ENCODE results near the gene CCDC148. TPM values are rescaled to one million over a fixed set of nuclear protein-coding genes. Genes with fewer than 3 reads are reported as not detected.

Gene CCDC148
- total RNA-seq, 1 experiment from 2014 or later, result 2.1 TPM

DNA sequence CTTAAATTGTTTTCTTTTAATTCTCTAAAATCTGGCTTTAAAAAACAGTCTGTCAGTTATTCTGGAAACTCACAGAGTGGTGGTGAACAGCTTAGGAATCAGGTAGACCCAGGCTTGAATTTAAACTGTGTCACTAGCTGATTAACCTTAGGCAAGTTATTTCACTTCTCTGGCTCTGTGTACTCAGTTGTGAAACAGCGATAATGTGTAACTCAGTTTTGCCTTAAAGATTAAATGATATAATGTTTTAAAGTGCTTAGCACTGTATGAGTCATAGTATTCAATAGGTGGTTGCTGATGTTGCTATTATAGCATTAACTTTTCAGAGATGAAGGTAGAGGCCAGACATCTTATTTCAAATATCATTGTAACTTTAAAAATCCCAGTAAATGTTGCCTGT, 40.9 kb upstream of the CCDC148 start:
- H3K36me3 Mint-ChIP-seq, result no peaks in the 10 kb centered on the region
- H3K4me3 Mint-ChIP-seq, result no peak overlapping the region
- ChIA-PET POLR2A (interaction anchor here (0.7 kb wide), 1 partner anchor 40 kb away, joined by 3 read pairs; no protein-coding TSS in a partner anchor), CTCF (interaction anchor here (0.6 to 1.4 kb wide), 5 partner anchors 8 to 256 kb away, joined by 3 to 5 read pairs (median 3); no protein-coding TSS in a partner anchor)
- no peak for DNase-seq (ENCODE audit: low spot score)
- no peaks in the 10 kb centered on the region for H3K27me3 Mint-ChIP-seq (ENCODE audit: low read depth)
- H3K4me1 Mint-ChIP-seq, result peaks cover 42% of the 10 kb centered on the region
- no peaks in the 10 kb centered on the region for H3K9me3 Mint-ChIP-seq
- peak overlapping the region; percentile 6 for H3K27ac Mint-ChIP-seq
- no peak for ATAC-seq
- TF ChIP-seq, protein P1, sequence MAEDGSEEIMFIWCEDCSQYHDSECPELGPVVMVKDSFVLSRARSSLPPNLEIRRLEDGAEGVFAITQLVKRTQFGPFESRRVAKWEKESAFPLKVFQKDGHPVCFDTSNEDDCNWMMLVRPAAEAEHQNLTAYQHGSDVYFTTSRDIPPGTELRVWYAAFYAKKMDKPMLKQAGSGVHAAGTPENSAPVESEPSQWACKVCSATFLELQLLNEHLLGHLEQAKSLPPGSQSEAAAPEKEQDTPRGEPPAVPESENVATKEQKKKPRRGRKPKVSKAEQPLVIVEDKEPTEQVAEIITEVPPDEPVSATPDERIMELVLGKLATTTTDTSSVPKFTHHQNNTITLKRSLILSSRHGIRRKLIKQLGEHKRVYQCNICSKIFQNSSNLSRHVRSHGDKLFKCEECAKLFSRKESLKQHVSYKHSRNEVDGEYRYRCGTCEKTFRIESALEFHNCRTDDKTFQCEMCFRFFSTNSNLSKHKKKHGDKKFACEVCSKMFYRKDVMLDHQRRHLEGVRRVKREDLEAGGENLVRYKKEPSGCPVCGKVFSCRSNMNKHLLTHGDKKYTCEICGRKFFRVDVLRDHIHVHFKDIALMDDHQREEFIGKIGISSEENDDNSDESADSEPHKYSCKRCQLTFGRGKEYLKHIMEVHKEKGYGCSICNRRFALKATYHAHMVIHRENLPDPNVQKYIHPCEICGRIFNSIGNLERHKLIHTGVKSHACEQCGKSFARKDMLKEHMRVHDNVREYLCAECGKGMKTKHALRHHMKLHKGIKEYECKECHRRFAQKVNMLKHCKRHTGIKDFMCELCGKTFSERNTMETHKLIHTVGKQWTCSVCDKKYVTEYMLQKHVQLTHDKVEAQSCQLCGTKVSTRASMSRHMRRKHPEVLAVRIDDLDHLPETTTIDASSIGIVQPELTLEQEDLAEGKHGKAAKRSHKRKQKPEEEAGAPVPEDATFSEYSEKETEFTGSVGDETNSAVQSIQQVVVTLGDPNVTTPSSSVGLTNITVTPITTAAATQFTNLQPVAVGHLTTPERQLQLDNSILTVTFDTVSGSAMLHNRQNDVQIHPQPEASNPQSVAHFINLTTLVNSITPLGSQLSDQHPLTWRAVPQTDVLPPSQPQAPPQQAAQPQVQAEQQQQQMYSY (CRISPR knock-in tag; IDR thresholded peaks at IDR 0.05), result no peak
- TF ChIP-seq, protein P2, sequence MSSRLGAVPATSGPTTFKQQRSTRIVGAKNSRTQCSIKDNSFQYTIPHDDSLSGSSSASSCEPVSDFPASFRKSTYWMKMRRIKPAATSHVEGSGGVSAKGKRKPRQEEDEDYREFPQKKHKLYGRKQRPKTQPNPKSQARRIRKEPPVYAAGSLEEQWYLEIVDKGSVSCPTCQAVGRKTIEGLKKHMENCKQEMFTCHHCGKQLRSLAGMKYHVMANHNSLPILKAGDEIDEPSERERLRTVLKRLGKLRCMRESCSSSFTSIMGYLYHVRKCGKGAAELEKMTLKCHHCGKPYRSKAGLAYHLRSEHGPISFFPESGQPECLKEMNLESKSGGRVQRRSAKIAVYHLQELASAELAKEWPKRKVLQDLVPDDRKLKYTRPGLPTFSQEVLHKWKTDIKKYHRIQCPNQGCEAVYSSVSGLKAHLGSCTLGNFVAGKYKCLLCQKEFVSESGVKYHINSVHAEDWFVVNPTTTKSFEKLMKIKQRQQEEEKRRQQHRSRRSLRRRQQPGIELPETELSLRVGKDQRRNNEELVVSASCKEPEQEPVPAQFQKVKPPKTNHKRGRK (CRISPR knock-in tag; IDR thresholded peaks at IDR 0.05; ENCODE audit: borderline replicate concordance), result no peak
- TF ChIP-seq, protein P3, sequence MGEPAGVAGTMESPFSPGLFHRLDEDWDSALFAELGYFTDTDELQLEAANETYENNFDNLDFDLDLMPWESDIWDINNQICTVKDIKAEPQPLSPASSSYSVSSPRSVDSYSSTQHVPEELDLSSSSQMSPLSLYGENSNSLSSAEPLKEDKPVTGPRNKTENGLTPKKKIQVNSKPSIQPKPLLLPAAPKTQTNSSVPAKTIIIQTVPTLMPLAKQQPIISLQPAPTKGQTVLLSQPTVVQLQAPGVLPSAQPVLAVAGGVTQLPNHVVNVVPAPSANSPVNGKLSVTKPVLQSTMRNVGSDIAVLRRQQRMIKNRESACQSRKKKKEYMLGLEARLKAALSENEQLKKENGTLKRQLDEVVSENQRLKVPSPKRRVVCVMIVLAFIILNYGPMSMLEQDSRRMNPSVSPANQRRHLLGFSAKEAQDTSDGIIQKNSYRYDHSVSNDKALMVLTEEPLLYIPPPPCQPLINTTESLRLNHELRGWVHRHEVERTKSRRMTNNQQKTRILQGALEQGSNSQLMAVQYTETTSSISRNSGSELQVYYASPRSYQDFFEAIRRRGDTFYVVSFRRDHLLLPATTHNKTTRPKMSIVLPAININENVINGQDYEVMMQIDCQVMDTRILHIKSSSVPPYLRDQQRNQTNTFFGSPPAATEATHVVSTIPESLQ (CRISPR knock-in tag; IDR thresholded peaks at IDR 0.05), result no peak
- TF ChIP-seq ZNF317 (CRISPR knock-in tag; IDR thresholded peaks at IDR 0.05; ENCODE audit: borderline replicate concordance, low read depth), result no peak
- no peak for TF ChIP-seq RORB (CRISPR knock-in tag; IDR thresholded peaks at IDR 0.05)
- TF ChIP-seq, protein P4, sequence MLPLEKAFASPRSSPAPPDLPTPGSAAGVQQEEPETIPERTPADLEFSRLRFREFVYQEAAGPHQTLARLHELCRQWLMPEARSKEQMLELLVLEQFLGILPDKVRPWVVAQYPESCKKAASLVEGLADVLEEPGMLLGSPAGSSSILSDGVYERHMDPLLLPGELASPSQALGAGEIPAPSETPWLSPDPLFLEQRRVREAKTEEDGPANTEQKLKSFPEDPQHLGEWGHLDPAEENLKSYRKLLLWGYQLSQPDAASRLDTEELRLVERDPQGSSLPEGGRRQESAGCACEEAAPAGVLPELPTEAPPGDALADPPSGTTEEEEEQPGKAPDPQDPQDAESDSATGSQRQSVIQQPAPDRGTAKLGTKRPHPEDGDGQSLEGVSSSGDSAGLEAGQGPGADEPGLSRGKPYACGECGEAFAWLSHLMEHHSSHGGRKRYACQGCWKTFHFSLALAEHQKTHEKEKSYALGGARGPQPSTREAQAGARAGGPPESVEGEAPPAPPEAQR (CRISPR knock-in tag; IDR thresholded peaks at IDR 0.05), result no peak
- TF ChIP-seq NFE2L1 (CRISPR knock-in tag; IDR thresholded peaks at IDR 0.05), result no peak
- TF ChIP-seq, protein P5, sequence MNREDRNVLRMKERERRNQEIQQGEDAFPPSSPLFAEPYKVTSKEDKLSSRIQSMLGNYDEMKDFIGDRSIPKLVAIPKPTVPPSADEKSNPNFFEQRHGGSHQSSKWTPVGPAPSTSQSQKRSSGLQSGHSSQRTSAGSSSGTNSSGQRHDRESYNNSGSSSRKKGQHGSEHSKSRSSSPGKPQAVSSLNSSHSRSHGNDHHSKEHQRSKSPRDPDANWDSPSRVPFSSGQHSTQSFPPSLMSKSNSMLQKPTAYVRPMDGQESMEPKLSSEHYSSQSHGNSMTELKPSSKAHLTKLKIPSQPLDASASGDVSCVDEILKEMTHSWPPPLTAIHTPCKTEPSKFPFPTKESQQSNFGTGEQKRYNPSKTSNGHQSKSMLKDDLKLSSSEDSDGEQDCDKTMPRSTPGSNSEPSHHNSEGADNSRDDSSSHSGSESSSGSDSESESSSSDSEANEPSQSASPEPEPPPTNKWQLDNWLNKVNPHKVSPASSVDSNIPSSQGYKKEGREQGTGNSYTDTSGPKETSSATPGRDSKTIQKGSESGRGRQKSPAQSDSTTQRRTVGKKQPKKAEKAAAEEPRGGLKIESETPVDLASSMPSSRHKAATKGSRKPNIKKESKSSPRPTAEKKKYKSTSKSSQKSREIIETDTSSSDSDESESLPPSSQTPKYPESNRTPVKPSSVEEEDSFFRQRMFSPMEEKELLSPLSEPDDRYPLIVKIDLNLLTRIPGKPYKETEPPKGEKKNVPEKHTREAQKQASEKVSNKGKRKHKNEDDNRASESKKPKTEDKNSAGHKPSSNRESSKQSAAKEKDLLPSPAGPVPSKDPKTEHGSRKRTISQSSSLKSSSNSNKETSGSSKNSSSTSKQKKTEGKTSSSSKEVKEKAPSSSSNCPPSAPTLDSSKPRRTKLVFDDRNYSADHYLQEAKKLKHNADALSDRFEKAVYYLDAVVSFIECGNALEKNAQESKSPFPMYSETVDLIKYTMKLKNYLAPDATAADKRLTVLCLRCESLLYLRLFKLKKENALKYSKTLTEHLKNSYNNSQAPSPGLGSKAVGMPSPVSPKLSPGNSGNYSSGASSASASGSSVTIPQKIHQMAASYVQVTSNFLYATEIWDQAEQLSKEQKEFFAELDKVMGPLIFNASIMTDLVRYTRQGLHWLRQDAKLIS (CRISPR knock-in tag; IDR thresholded peaks at IDR 0.05; ENCODE audit: borderline replicate concordance), result no peak
- TF ChIP-seq, protein P6, sequence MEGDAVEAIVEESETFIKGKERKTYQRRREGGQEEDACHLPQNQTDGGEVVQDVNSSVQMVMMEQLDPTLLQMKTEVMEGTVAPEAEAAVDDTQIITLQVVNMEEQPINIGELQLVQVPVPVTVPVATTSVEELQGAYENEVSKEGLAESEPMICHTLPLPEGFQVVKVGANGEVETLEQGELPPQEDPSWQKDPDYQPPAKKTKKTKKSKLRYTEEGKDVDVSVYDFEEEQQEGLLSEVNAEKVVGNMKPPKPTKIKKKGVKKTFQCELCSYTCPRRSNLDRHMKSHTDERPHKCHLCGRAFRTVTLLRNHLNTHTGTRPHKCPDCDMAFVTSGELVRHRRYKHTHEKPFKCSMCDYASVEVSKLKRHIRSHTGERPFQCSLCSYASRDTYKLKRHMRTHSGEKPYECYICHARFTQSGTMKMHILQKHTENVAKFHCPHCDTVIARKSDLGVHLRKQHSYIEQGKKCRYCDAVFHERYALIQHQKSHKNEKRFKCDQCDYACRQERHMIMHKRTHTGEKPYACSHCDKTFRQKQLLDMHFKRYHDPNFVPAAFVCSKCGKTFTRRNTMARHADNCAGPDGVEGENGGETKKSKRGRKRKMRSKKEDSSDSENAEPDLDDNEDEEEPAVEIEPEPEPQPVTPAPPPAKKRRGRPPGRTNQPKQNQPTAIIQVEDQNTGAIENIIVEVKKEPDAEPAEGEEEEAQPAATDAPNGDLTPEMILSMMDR (IDR thresholded peaks at IDR 0.05), result no peak
- no peak for TF ChIP-seq NFYB (CRISPR knock-in tag; conservative IDR thresholded peaks at IDR 0.05; ENCODE audit: low read depth)
- TF ChIP-seq, protein P7, sequence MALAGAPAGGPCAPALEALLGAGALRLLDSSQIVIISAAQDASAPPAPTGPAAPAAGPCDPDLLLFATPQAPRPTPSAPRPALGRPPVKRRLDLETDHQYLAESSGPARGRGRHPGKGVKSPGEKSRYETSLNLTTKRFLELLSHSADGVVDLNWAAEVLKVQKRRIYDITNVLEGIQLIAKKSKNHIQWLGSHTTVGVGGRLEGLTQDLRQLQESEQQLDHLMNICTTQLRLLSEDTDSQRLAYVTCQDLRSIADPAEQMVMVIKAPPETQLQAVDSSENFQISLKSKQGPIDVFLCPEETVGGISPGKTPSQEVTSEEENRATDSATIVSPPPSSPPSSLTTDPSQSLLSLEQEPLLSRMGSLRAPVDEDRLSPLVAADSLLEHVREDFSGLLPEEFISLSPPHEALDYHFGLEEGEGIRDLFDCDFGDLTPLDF (CRISPR knock-in tag; IDR thresholded peaks at IDR 0.05), result no peak
- no peak for TF ChIP-seq KAT7 (CRISPR knock-in tag; IDR thresholded peaks at IDR 0.05; ENCODE audit: borderline replicate concordance)
- no peak for TF ChIP-seq ZNF671 (CRISPR knock-in tag; IDR thresholded peaks at IDR 0.05)
- TF ChIP-seq ZNF232 (CRISPR knock-in tag; IDR thresholded peaks at IDR 0.05), result no peak
- TF ChIP-seq MXD4 (CRISPR knock-in tag; IDR thresholded peaks at IDR 0.05; ENCODE audit: borderline replicate concordance), result no peak
- TF ChIP-seq ZNF138 (CRISPR knock-in tag; conservative IDR thresholded peaks at IDR 0.05), result no peak
- TF ChIP-seq ZNF263 (CRISPR knock-in tag; IDR thresholded peaks at IDR 0.05; ENCODE audit: low read depth), result no peak
- TF ChIP-seq, protein P8, sequence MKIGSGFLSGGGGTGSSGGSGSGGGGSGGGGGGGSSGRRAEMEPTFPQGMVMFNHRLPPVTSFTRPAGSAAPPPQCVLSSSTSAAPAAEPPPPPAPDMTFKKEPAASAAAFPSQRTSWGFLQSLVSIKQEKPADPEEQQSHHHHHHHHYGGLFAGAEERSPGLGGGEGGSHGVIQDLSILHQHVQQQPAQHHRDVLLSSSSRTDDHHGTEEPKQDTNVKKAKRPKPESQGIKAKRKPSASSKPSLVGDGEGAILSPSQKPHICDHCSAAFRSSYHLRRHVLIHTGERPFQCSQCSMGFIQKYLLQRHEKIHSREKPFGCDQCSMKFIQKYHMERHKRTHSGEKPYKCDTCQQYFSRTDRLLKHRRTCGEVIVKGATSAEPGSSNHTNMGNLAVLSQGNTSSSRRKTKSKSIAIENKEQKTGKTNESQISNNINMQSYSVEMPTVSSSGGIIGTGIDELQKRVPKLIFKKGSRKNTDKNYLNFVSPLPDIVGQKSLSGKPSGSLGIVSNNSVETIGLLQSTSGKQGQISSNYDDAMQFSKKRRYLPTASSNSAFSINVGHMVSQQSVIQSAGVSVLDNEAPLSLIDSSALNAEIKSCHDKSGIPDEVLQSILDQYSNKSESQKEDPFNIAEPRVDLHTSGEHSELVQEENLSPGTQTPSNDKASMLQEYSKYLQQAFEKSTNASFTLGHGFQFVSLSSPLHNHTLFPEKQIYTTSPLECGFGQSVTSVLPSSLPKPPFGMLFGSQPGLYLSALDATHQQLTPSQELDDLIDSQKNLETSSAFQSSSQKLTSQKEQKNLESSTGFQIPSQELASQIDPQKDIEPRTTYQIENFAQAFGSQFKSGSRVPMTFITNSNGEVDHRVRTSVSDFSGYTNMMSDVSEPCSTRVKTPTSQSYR (CRISPR knock-in tag; IDR thresholded peaks at IDR 0.05), result no peak
